Mesendoderm (in vitro differentiated cells): Measurements from ENCODE around the gene TBC1D5.

Experiments used
- DNase-seq: peaks from one replicate; pipeline ENCODE4 v3.0.0; 2013
- H2AK5ac ChIP-seq: 2 replicates; pipeline ENCODE4 v1.6.1; 2013; ENCODE audit warnings: low read length, inconsistent platforms
- H2BK120ac ChIP-seq: 2 replicates; pipeline ENCODE4 v1.6.1; 2013; ENCODE audit warnings: low read depth, mild to moderate bottlenecking, low read length, moderate library complexity, mixed read lengths
- H2BK15ac ChIP-seq: replicated peaks from 2 replicates; pipeline ENCODE4 v1.6.1; 2013; ENCODE audit warnings: low read depth, mild to moderate bottlenecking, moderate library complexity
- H2BK5ac ChIP-seq: 2 replicates; pipeline ENCODE4 v1.6.1; 2013; ENCODE audit warnings: low read length, inconsistent platforms
- H3K18ac ChIP-seq: 2 replicates; pipeline ENCODE4 v1.6.1; 2013; ENCODE audit warnings: mild to moderate bottlenecking, low read length, mixed read lengths
- H3K23ac ChIP-seq: one replicate; pipeline ENCODE4 v1.6.1; 2013; ENCODE audit warnings: low read length
- H3K27ac ChIP-seq: 2 replicates; pipeline ENCODE4 v1.5.1; 2013; ENCODE audit warnings: low read depth, mild to moderate bottlenecking, inconsistent platforms, low read length, moderate library complexity
- H3K27me3 ChIP-seq: 2 replicates; pipeline ENCODE4 v1.6.1; 2013; ENCODE audit warnings: low read length, control low read depth, mild to moderate bottlenecking, inconsistent platforms; ENCODE audit not compliant: insufficient read depth, poor library complexity
- H3K36me3 ChIP-seq: 2 replicates; pipeline ENCODE4 v1.6.1; 2013; ENCODE audit warnings: low read length, inconsistent platforms; ENCODE audit not compliant: control insufficient read depth, insufficient read depth
- H3K4ac ChIP-seq: one replicate; pipeline ENCODE4 v1.6.1; 2013; ENCODE audit warnings: low read depth, mild to moderate bottlenecking, low read length, moderate library complexity
- H3K4me1 ChIP-seq: 2 replicates; pipeline ENCODE4 v1.6.1; 2013; ENCODE audit warnings: low read depth, low read length, inconsistent platforms; ENCODE audit not compliant: control insufficient read depth
- H3K4me2 ChIP-seq: 2 replicates; pipeline ENCODE4 v1.6.1; 2013; ENCODE audit warnings: low read length
- H3K4me3 ChIP-seq: 2 replicates; pipeline ENCODE4 v1.5.1; 2013; ENCODE audit warnings: mild to moderate bottlenecking, low read length
- H3K56ac ChIP-seq: one replicate; pipeline ENCODE4 v1.6.1; 2013; ENCODE audit warnings: low read length
- H3K79me1 ChIP-seq: 2 replicates; pipeline ENCODE4 v1.6.1; 2013; ENCODE audit warnings: low read length, inconsistent platforms
- H3K79me2 ChIP-seq: 2 replicates; pipeline ENCODE4 v1.6.1; 2013; ENCODE audit warnings: mild to moderate bottlenecking, low read length; ENCODE audit not compliant: control insufficient read depth, insufficient read depth
- H3K9ac ChIP-seq: 2 replicates; pipeline ENCODE4 v1.6.1; 2013; ENCODE audit warnings: low read length, inconsistent platforms
- H4K5ac ChIP-seq: one replicate; pipeline ENCODE4 v1.6.1; 2013; ENCODE audit warnings: low read length
- H4K8ac ChIP-seq: one replicate; pipeline ENCODE4 v1.6.1; 2013; ENCODE audit warnings: low read depth, mild to moderate bottlenecking, control low read depth, low read length, moderate library complexity
- WGBS: extraction: QIAGEN DNeasy Blood & Tissue Kit; methylation state at CpG from one replicate; pipeline ENCODE4 v1.1.7; 2013; ENCODE audit warnings: low lambda C conversion rate, missing lambda C conversion rate; ENCODE audit not compliant: insufficient coverage; ENCODE audit errors: extremely low coverage; 5-methylcytosine and 5-hydroxymethylcytosine counted together

TBC1D5 gene

DNA sequence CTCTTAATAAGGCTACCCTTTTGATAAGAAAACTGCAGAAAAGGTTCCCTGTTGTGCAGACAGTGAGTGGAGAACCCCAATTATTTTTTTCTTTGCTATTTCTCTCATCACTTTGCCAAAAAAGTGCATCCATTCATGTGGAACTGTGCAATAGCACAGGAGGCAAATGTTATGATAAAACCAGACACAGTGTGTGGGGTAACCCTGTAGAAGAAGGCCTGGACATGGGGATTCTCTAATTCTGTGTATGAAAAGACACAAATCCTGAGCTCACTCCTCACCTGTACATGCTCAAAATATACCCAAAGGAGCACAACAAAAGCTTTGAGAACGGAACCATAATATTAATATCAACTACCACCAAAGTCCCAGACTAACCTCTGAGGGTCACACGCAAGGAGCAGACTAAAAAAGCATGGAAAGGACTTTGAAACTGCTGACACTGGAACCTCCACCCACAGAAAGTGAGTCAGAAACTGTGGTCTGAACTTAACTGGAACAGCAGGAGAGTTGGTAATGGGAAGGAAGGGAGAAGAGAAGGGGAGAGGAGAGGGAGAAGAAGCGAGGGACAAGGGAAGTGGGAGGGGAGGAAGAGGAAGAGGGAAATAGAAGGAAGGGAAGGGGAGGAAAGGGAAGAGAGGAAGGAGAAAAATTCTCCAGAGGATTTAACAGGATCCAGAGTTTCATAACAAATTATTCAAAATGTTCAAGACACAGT lies 299.9 kb downstream of the TBC1D5 start:
- H3K27me3 ChIP-seq: no peaks in the 10 kb centered on the region
- H4K8ac ChIP-seq: no peak overlapping the region
- no CpG with 5 or more reads among the region's 3 CpGs for WGBS

DNA sequence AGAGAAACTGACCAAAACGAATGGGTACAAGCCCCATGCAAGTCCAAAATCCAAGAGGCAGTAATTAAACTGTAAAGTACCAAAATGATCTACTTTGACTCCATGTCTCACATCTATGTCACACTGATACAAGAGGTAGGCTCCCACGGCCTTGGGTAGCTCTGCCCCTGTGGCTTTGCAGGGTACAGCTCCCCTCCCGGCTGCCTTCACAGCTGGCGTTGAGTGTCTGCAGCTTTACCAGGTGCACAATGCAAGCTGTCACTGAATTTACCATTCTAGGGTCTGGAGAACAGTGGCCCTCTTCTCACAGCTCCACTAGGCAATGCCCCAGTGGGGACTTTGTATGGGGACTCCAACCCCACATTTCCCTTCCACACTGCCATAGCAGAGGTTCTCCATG lies 308.6 kb downstream of the TBC1D5 start:
- Histone ChIP-seq H2BK15ac (no peak overlapping the region), H3K9ac (no peak overlapping the region), H3K56ac (no peak overlapping the region), H3K79me2 (no peaks in the 10 kb centered on the region), H4K8ac (no peak overlapping the region), H2AK5ac (no peak overlapping the region), H2BK5ac (no peak overlapping the region), H3K36me3 (no peaks in the 10 kb centered on the region), H3K4me2 (no peak overlapping the region), H3K23ac (no peak overlapping the region), H3K79me1 (no peaks in the 10 kb centered on the region), H3K4ac (no peak overlapping the region), H3K4me1 (no peaks in the 10 kb centered on the region), H3K27ac (no peak overlapping the region), H4K5ac (no peak overlapping the region), H2BK120ac (no peak overlapping the region), H3K27me3 (no peaks in the 10 kb centered on the region), H3K4me3 (no peak overlapping the region), H3K18ac (no peak overlapping the region)
- WGBS: no CpG with 5 or more reads among the region's 4 CpGs
- DNase-seq: no peak

More for the DNA sequence above, 299.9 kb downstream of the TBC1D5 start:
- Histone ChIP-seq H3K18ac (no peak overlapping the region), H3K23ac (no peak overlapping the region), H2AK5ac (no peak overlapping the region), H3K56ac (no peak overlapping the region), H3K27ac (no peak overlapping the region), H3K4me1 (no peaks in the 10 kb centered on the region), H3K79me2 (no peaks in the 10 kb centered on the region), H4K5ac (no peak overlapping the region), H3K4ac (no peak overlapping the region), H3K36me3 (no peaks in the 10 kb centered on the region), H3K9ac (no peak overlapping the region), H2BK15ac (no peak overlapping the region), H3K4me2 (no peak overlapping the region), H3K4me3 (no peak overlapping the region), H3K79me1 (no peaks in the 10 kb centered on the region), H2BK120ac (no peak overlapping the region), H2BK5ac (no peak overlapping the region)
- DNase-seq: no peak

DNA sequence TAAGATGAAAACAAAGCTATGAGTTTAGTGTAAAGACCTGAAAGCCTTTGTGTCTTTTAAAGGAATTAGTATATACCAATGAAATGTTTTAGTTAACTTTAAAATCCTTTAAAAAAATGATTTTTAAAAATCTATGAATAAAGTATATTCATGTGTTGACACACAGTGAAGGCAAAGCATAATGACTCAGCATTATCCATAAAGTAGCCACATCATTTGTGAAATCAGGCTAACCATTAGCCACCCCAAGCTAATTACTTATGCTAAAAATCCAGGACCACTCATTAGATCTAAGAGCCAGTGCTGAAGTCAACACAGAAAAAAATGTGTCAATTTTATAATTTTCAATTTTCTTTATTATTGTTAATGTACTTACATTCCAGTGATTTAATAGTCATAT lies 310.2 kb downstream of the TBC1D5 start:
- Histone ChIP-seq H2AK5ac (no peak overlapping the region), H3K36me3 (no peaks in the 10 kb centered on the region), H3K27me3 (no peaks in the 10 kb centered on the region), H2BK15ac (no peak overlapping the region), H2BK120ac (no peak overlapping the region), H3K56ac (no peak overlapping the region), H3K4me2 (no peak overlapping the region), H4K8ac (no peak overlapping the region), H2BK5ac (no peak overlapping the region), H3K18ac (no peak overlapping the region), H3K23ac (no peak overlapping the region), H3K27ac (no peak overlapping the region), H3K4ac (no peak overlapping the region), H3K4me3 (no peak overlapping the region), H4K5ac (no peak overlapping the region), H3K79me1 (no peaks in the 10 kb centered on the region), H3K4me1 (no peaks in the 10 kb centered on the region), H3K9ac (no peak overlapping the region), H3K79me2 (no peaks in the 10 kb centered on the region)
- no peak for DNase-seq

DNA sequence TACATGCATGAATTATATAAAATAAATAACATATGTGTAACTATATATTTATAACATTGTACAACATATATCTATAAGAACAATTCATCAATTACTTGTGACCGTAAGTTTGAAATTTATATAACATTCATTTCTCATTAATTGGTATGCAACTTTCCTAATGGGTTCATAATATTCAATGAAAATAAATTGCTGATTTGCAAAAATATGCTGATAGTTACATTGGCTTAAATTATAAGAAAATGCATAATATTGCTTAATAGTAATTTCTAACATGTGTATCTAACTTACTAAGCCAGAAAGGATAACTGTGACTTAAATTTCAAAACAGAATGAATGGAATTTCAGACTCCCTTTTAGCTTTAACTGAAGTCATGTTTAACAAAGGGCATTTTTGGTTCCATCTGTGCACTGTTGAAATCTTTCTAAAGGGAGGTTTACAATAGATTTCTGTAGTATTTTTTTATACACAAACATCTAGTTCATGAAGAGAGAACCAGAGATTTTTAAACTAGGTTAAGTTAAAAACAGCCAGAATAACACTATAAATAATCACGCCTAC lies 310.9 kb downstream of the TBC1D5 start:
- Histone ChIP-seq H2BK15ac (no peak overlapping the region), H3K23ac (no peak overlapping the region), H3K27ac (no peak overlapping the region), H3K18ac (no peak overlapping the region), H2BK5ac (no peak overlapping the region), H3K9ac (no peak overlapping the region), H3K4ac (no peak overlapping the region), H2AK5ac (no peak overlapping the region), H3K4me1 (no peaks in the 10 kb centered on the region), H3K79me1 (no peaks in the 10 kb centered on the region), H3K4me2 (no peak overlapping the region), H4K5ac (no peak overlapping the region), H4K8ac (no peak overlapping the region), H3K79me2 (no peaks in the 10 kb centered on the region), H2BK120ac (no peak overlapping the region), H3K27me3 (no peaks in the 10 kb centered on the region), H3K36me3 (no peaks in the 10 kb centered on the region), H3K4me3 (no peak overlapping the region), H3K56ac (no peak overlapping the region)
- no CpG with 5 or more reads among the region's 2 CpGs for WGBS
- no peak for DNase-seq

DNA sequence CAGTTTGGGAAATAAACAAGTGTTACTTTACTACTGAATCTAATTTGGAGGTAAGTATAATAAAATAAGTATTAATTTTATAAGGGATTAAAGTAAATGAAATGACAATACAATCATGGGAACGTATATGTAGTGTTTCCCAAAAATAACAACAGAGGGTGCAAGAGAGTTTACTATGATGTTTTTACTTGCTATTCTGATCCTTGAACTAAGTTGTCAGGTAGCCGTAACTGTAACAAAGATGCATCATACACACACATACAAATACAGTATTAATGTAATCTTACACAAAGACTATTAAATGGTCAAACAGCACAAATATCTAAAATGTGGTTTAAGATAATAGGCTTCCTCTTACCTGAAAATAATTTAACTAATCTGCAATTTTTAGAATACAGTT lies 311.4 kb downstream of the TBC1D5 start:
- Histone ChIP-seq H3K56ac (no peak overlapping the region), H2AK5ac (no peak overlapping the region), H3K79me1 (no peaks in the 10 kb centered on the region), H3K4me1 (no peaks in the 10 kb centered on the region), H2BK15ac (no peak overlapping the region), H3K27ac (no peak overlapping the region), H2BK5ac (no peak overlapping the region), H3K79me2 (no peaks in the 10 kb centered on the region), H3K9ac (no peak overlapping the region), H3K18ac (no peak overlapping the region), H3K36me3 (no peaks in the 10 kb centered on the region), H3K23ac (no peak overlapping the region), H4K8ac (no peak overlapping the region), H2BK120ac (no peak overlapping the region), H3K27me3 (no peaks in the 10 kb centered on the region), H3K4ac (no peak overlapping the region), H3K4me2 (no peak overlapping the region), H4K5ac (no peak overlapping the region), H3K4me3 (no peak overlapping the region)
- DNase-seq: peak; percentile 42
- WGBS: no CpG with 5 or more reads among the region's 2 CpGs

DNA sequence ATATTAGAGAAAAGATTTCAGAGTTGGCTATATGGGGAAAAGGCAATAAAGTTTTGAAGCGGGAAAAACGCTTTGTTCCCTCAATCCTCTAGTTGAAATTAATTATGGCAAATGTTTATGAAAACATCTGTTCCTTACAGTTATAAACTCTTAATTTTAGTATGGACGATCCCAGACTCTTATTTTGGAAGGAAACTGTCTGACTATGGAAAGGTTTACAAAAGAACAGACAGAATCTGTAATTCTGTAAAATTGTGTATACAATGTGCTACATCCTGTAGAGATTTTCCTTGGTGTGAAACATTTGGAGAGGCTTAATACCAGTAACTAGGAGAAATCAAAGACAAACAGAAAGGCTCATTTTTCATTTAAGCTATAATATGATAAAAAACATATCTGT lies 311.8 kb downstream of the TBC1D5 start:
- Histone ChIP-seq H3K4me1 (no peaks in the 10 kb centered on the region), H3K18ac (no peak overlapping the region), H3K4me2 (no peak overlapping the region), H2BK5ac (no peak overlapping the region), H3K4ac (no peak overlapping the region), H4K8ac (no peak overlapping the region), H2BK120ac (no peak overlapping the region), H3K23ac (no peak overlapping the region), H3K79me2 (no peaks in the 10 kb centered on the region), H3K27ac (no peak overlapping the region), H3K56ac (no peak overlapping the region), H3K9ac (no peak overlapping the region), H2AK5ac (no peak overlapping the region), H3K36me3 (no peaks in the 10 kb centered on the region), H3K79me1 (no peaks in the 10 kb centered on the region), H3K4me3 (no peak overlapping the region), H2BK15ac (no peak overlapping the region), H4K5ac (no peak overlapping the region), H3K27me3 (no peaks in the 10 kb centered on the region)
- no CpG with 5 or more reads among the region's 3 CpGs for WGBS
- DNase-seq: no peak
